H1 (cell line): ENCODE results near the gene DCANP1. TPM values are rescaled to one million over a fixed set of nuclear protein-coding genes. Genes with fewer than 3 reads are reported as not detected.

ENCODE experiments used
- CTCF ChIA-PET: fragments of 300-600 bp; sonication (Branson Sonifier 250); formaldehyde crosslinking; loops from one replicate; lab custom pipeline; 2021; ENCODE audit not compliant: partially characterized antibody; lab: Charles Lee
- POLR2A ChIA-PET: fragments of 300-600 bp; sonication (Branson Sonifier 250); formaldehyde crosslinking; loops from one replicate; lab custom pipeline; 2021; ENCODE audit warnings: inconsistent platforms; ENCODE audit not compliant: partially characterized antibody; lab: Charles Lee
- DNase-seq, 2 experiments: peaks; one replicate each; pipeline versions ENCODE4 v3.0.0 to v3.0.0-alpha.2; 2010 to 2022; ENCODE audit warnings: low spot score in 2 of 2, low read depth in 1 of 2, mixed read lengths in 1 of 2
- FAIRE-seq: peaks from 2 replicates; lab custom pipeline; 2011; peaks lifted over from hg19 to GRCh38; lab: Jason Lieb, UNC
- H2AFZ ChIP-seq: 2 replicates; pipeline ENCODE4 v1.8.1; 2012; ENCODE audit warnings: low read length, inconsistent platforms
- H2AK5ac ChIP-seq: 2 replicates; pipeline ENCODE4 v1.6.1; 2013; ENCODE audit warnings: low read depth, low read length
- H2BK120ac ChIP-seq: replicated peaks from 2 replicates; pipeline ENCODE3; 2013; ENCODE audit warnings: low read depth, low read length, inconsistent platforms
- H2BK12ac ChIP-seq: 2 replicates; pipeline ENCODE4 v1.6.1; 2013; ENCODE audit warnings: low read depth, low read length
- H2BK15ac ChIP-seq: 2 replicates; pipeline ENCODE4 v1.6.1; 2013; ENCODE audit warnings: low read length
- H2BK20ac ChIP-seq: 2 replicates; pipeline ENCODE4 v1.6.1; 2013; ENCODE audit warnings: low read length
- H2BK5ac ChIP-seq: 2 replicates; pipeline ENCODE4 v1.6.1; 2013; ENCODE audit warnings: low read depth, low read length
- H3K14ac ChIP-seq: 2 replicates; pipeline ENCODE4 v1.6.1; 2013; ENCODE audit warnings: inconsistent platforms; ENCODE audit not compliant: insufficient read length
- H3K18ac ChIP-seq: 2 replicates; pipeline ENCODE4 v1.6.1; 2013; ENCODE audit warnings: low read length; ENCODE audit errors: extremely low read depth
- H3K23ac ChIP-seq: 2 replicates; pipeline ENCODE4 v1.6.1; 2013; ENCODE audit warnings: inconsistent platforms; ENCODE audit not compliant: insufficient read length
- H3K23me2 ChIP-seq: 2 replicates; pipeline ENCODE4 v1.6.1; 2013; ENCODE audit warnings: low read depth, low read length
- H3K27ac ChIP-seq: 2 replicates; pipeline ENCODE4 v1.6.1; 2011; ENCODE audit warnings: low read depth, low read length, inconsistent platforms
- H3K27me3 ChIP-seq, 4 experiments: replicated peaks in 1 of 4; 1 replicate in 1 of 4; 2 replicates in 3 of 4; pipeline versions ENCODE4 v1.6.1 to v1.8.1; 2011 to 2013; ENCODE audit warnings: low read length in 3 of 4, mild to moderate bottlenecking in 3 of 4, inconsistent platforms in 2 of 4, mixed read lengths in 2 of 4, moderate library complexity in 1 of 4; ENCODE audit not compliant: control insufficient read depth in 3 of 4, insufficient read depth in 3 of 4; ENCODE audit errors: extremely low read depth in 1 of 4
- H3K36me3 ChIP-seq, 4 experiments: 2 replicates each; pipeline versions ENCODE4 v1.6.1 to v1.8.1; 2011 to 2013; ENCODE audit warnings: mild to moderate bottlenecking in 4 of 4, low read length in 3 of 4, moderate library complexity in 2 of 4, control low read depth in 1 of 4, inconsistent platforms in 1 of 4; ENCODE audit not compliant: insufficient read depth in 4 of 4, control insufficient read depth in 2 of 4
- H3K4ac ChIP-seq: replicated peaks from 2 replicates; pipeline ENCODE3; 2013; ENCODE audit warnings: low read length, low read depth, mixed read lengths, inconsistent platforms; ENCODE audit not compliant: insufficient read length
- H3K4me1 ChIP-seq, 4 experiments: replicated peaks in 1 of 4; 1 replicate in 1 of 4; 2 replicates in 3 of 4; pipeline versions ENCODE4 v1.6.1 to v1.8.1; 2011 to 2013; ENCODE audit warnings: low read length in 3 of 4, inconsistent platforms in 2 of 4, mixed read lengths in 1 of 4; ENCODE audit not compliant: insufficient read depth in 4 of 4, control insufficient read depth in 3 of 4
- H3K4me2 ChIP-seq, 2 experiments: 2 replicates each; pipeline versions ENCODE4 v1.6.1 to v1.8.1; 2011 to 2013; ENCODE audit warnings: low read depth in 2 of 2, low read length in 2 of 2, control low read depth in 1 of 2, inconsistent platforms in 1 of 2, mild to moderate bottlenecking in 1 of 2; ENCODE audit not compliant: insufficient read depth in 1 of 2
- H3K4me3 ChIP-seq, 4 experiments: fragments of 200-600, 300-600 bp in 1 of 4; sonication (generic), shearing (Covaris generic), sonication (Bioruptor Twin) in 1 of 4; 2 replicates each; pipeline versions ENCODE4 v1.5.1 to v1.8.1; 2011 to 2016; ENCODE audit warnings: low read length in 4 of 4, low read depth in 3 of 4, control low read depth in 2 of 4, inconsistent platforms in 2 of 4, mild to moderate bottlenecking in 2 of 4, mixed read lengths in 1 of 4, moderate library complexity in 1 of 4; ENCODE audit not compliant: insufficient read depth in 2 of 4; ENCODE audit errors: extremely low read depth in 1 of 4
- H3K56ac ChIP-seq: replicated peaks from 2 replicates; pipeline ENCODE3; 2013; ENCODE audit warnings: low read depth, mild to moderate bottlenecking, mixed read lengths, low read length, inconsistent platforms; ENCODE audit not compliant: insufficient read length
- H3K79me1 ChIP-seq: 2 replicates; pipeline ENCODE4 v1.6.1; 2013; ENCODE audit warnings: low read depth, low read length, control low read depth
- H3K79me2 ChIP-seq, 2 experiments: 2 replicates each; pipeline versions ENCODE4 v1.6.1 to v1.8.1; 2012 to 2013; ENCODE audit warnings: low read length in 2 of 2, mild to moderate bottlenecking in 2 of 2, inconsistent platforms in 1 of 2; ENCODE audit not compliant: insufficient read depth in 2 of 2, control insufficient read depth in 1 of 2
- H3K9ac ChIP-seq, 4 experiments: replicated peaks in 1 of 4; 1 replicate in 1 of 4; 2 replicates in 3 of 4; pipeline versions ENCODE4 v1.6.1 to v1.8.1; 2011 to 2013; ENCODE audit warnings: low read depth in 3 of 4, low read length in 3 of 4, control low read depth in 2 of 4, mild to moderate bottlenecking in 2 of 4, moderate library complexity in 2 of 4, inconsistent platforms in 1 of 4; ENCODE audit errors: extremely low read depth in 1 of 4
- H3K9me3 ChIP-seq, 2 experiments: 2 replicates each; pipeline versions ENCODE4 v1.6.1 to v1.8.1; 2012 to 2013; ENCODE audit warnings: mild to moderate bottlenecking in 2 of 2, moderate library complexity in 2 of 2, control low read depth in 1 of 2, inconsistent platforms in 1 of 2, low read depth in 1 of 2, low read length in 1 of 2, mixed read lengths in 1 of 2; ENCODE audit not compliant: insufficient read depth in 2 of 2
- H4K20me1 ChIP-seq, 2 experiments: replicated peaks in 1 of 2; 2 replicates each; pipeline versions ENCODE3 to v1.8.1; 2011 to 2013; ENCODE audit warnings: inconsistent platforms in 2 of 2, low read length in 2 of 2, mild to moderate bottlenecking in 1 of 2; ENCODE audit not compliant: insufficient read depth in 2 of 2, control insufficient read depth in 1 of 2
- H4K5ac ChIP-seq: 2 replicates; pipeline ENCODE4 v1.6.1; 2013; ENCODE audit warnings: low read length, low read depth, mixed read lengths, inconsistent platforms; ENCODE audit not compliant: insufficient read length
- H4K8ac ChIP-seq: 2 replicates; pipeline ENCODE4 v1.8.0; 2013; ENCODE audit warnings: mild to moderate bottlenecking, moderate library complexity, low read length, inconsistent platforms; ENCODE audit not compliant: insufficient read depth; ENCODE audit errors: extremely low read depth
- H4K91ac ChIP-seq: replicated peaks from 2 replicates; pipeline ENCODE3; 2013; ENCODE audit warnings: low read length, mixed read lengths, inconsistent platforms; ENCODE audit not compliant: insufficient read length
- BACH1 ChIP-seq: IDR thresholded peaks from 2 replicates; pipeline ENCODE4 v1.6.1; 2012; ENCODE audit warnings: low read length, improper control_type of control experiment
- WGBS, 2 experiments: shearing (Covaris generic) in 1 of 2; methylation state at CpG; one replicate each; pipeline versions ENCODE4 v1.1.6 to v1.1.7; 2013 to 2015; ENCODE audit warnings: low lambda C conversion rate in 2 of 2, mixed read lengths in 2 of 2, inconsistent platforms in 1 of 2, low coverage in 1 of 2, missing lambda C conversion rate in 1 of 2; ENCODE audit not compliant: insufficient replicate concordance in 2 of 2, insufficient coverage in 1 of 2, insufficient read length in 1 of 2; ENCODE audit errors: extremely low coverage in 1 of 2, missing lambda C conversion rate in 1 of 2; 5-methylcytosine and 5-hydroxymethylcytosine counted together
- polyA plus RNA-seq, 7 experiments: library from polyadenylated mRNA; depleted of rRNA in 3 of 7; stranded (reverse) in 5 of 7; unstranded in 2 of 7; fragments of >200 nt in 5 of 7; fragments of 200-250 nt in 2 of 7; gene quantifications; 1 replicate in 5 of 7; 2 replicates in 1 of 7; 4 replicates in 1 of 7; pipeline versions ENCODE4 v1.2.1 to v1.2.3, GENCODE V29; 2011 to 2013; ENCODE audit warnings: missing spikeins in 2 of 7, mixed read lengths in 2 of 7
- total RNA-seq: library from RNA; stranded (reverse); fragmentation: NEBNext Ultra II Directional; extraction: Animal tissue kit (Norgen Biotek cat#: 25700); gene quantifications from 2 replicates; pipeline ENCODE4 v1.2.1, GENCODE V29; 2021

Gene DCANP1
- total and polyA plus RNA-seq, 2 of the 8 experiments (the other 6 are each of a cell fraction or from before 2014, with no cell fraction given) = not detected

- Histone ChIP-seq H3K18ac (no peak overlapping the region), H4K5ac (no peak overlapping the region), H3K79me1 (no peaks in the 10 kb centered on the region), H2BK20ac (no peak overlapping the region), H3K4me3 (no peak overlapping the region), H3K14ac (no peak overlapping the region), H3K9ac (no peak overlapping the region), H3K4ac (no peak overlapping the region), H3K9me3 (no peaks in the 10 kb centered on the region), H3K79me2 (no peaks in the 10 kb centered on the region), H2AK5ac (no peak overlapping the region), H3K56ac (no peak overlapping the region), H2BK120ac (no peak overlapping the region), H4K91ac (no peak overlapping the region), H3K27ac (no peak overlapping the region), H3K4me2 (no peak overlapping the region), H2BK15ac (no peak overlapping the region), H2BK5ac (no peak overlapping the region), H3K4me1 (no peaks in the 10 kb centered on the region), H3K23ac (no peak overlapping the region), H3K23me2 (no peaks in the 10 kb centered on the region), H3K27me3 (peaks cover 0 to 10% (median 3%) of the 10 kb centered on the region in 4 experiments; a peak in 4 of 7 replicates), H4K8ac (no peak overlapping the region), H4K20me1 (no peaks in the 10 kb centered on the region), H2AFZ (no peak overlapping the region), H3K36me3 (no peaks in the 10 kb centered on the region), H2BK12ac (no peak overlapping the region)
- no peak for TF ChIP-seq BACH1
- WGBS, 2 experiments = 81% methylated on average over 3 of the region's 3 CpGs; no CpG with 5 or more reads in 1 of the 2 experiments
- ChIA-PET POLR2A (no interaction called here), CTCF (interaction anchor here (0.8 to 21.6 kb wide), 9 partner anchors 11 to 380 kb away, joined by 3 to 778 read pairs (median 46); partner anchors contain the start of genes DCANP1 and TIFAB)
- FAIRE-seq = no peak
- no peak for DNase-seq
Measured at GRCh38 chr5:135454946-135455345, 7.8 kb upstream of the DCANP1 start.
